Left lung (tissue), 10 donors: ENCODE data around the gene SLC11A2. TPM values are rescaled to one million over a fixed set of nuclear protein-coding genes. Genes with fewer than 3 reads are reported as not detected.
A peak's percentile ranks its signal among the peaks of the same experiment; 100 is the strongest.

Experiments
- ATAC-seq: fragments of 200-7000 bp; cut with Tn5 transposase; one replicate; pipeline ENCODE4 v1.9.1; 2020; ENCODE audit warnings: moderate library complexity
- DNase-seq, 4 donors: peaks; one replicate each; pipeline ENCODE4 v3.0.0-alpha.2; 2013 to 2020
- H3K27ac ChIP-seq, 2 donors: fragments of 200-600 bp; sonication (generic) in 1 of 2; one replicate each; pipeline versions ENCODE4 v1.5.0 to v1.8.0; 2020 to 2021
- H3K27me3 ChIP-seq, 2 donors: fragments of 200-600 bp; sonication (generic) in 1 of 2; one replicate each; pipeline versions ENCODE4 v1.5.0 to v1.8.0; 2020 to 2021
- H3K36me3 ChIP-seq, 2 donors: fragments of 200-600 bp; sonication (generic) in 1 of 2; one replicate each; pipeline versions ENCODE4 v1.5.0 to v1.8.0; 2020 to 2021
- H3K4me1 ChIP-seq, 2 donors: fragments of 200-600 bp; one replicate each; pipeline ENCODE4 v1.8.0; 2021
- H3K4me3 ChIP-seq, 2 donors: fragments of 200-600 bp; sonication (generic) in 1 of 2; one replicate each; pipeline versions ENCODE4 v1.5.0 to v1.8.0; 2020 to 2021; ENCODE audit warnings: mild to moderate bottlenecking in 1 of 2
- H3K9me3 ChIP-seq, 2 donors: fragments of 200-600 bp; sonication (generic) in 1 of 2; one replicate each; pipeline versions ENCODE4 v1.5.0 to v1.8.0; 2020 to 2021
- CTCF ChIP-seq, 2 donors: fragments of 200-600 bp; sonication (generic) in 1 of 2; IDR thresholded peaks; one replicate each; pipeline versions ENCODE4 v1.5.0 to v1.8.0; 2021; ENCODE audit warnings: antibody characterized with exemption in 2 of 2
- intact Hi-C, 2 donors: fragments of 100-400 bp; cut with DNase I; formaldehyde crosslinking; loops; one replicate each; pipeline versions ENCODE4 v1.11.2 to v1.14.2; 2022
- polyA plus RNA-seq, 6 donors: library from polyadenylated mRNA; unstranded; fragments of 120-200 nt; gene quantifications; one replicate each; pipeline ENCODE4 v1.2.1, GENCODE V29; 2013; ENCODE audit not compliant: insufficient read length in 6 of 6
- total RNA-seq, 2 donors: library from RNA; stranded (reverse); fragmentation: NEBNext Ultra II Directional; extraction: Animal tissue kit (Norgen Biotek cat#: 25700); gene quantifications; one replicate each; pipeline ENCODE4 v1.2.1, GENCODE V29; 2021
- donor health status: DM: no; HTN: yes; CAD: no.
- donor health status: DM: no; HTN: no; CAD: no.

SLC11A2 gene
- total and polyA plus RNA-seq, 8 donors = 47.9 to 120 (median 51.6) TPM

GRCh38 chr12:51056242-51056641 is 30.1 kb upstream of the SLC11A2 start:
- peak; percentile 78 for ATAC-seq
- Histone ChIP-seq H3K4me3 (no peak overlapping the region), H3K9me3 (no peaks in the 10 kb centered on the region), H3K27me3 (no peaks in the 10 kb centered on the region), H3K4me1 (peaks cover 0 to 10% of the 10 kb centered on the region in 2 donors), H3K36me3 (peaks cover 0 to 95% of the 10 kb centered on the region in 2 donors), H3K27ac (peak overlapping the region in 1 of 2 donors; percentile 5)
- TF ChIP-seq CTCF (IDR thresholded peaks at IDR 0.05) = no peak
- DNase-seq = peak in 1 of 4 donors; percentile 67
- intact Hi-C loops = no loop called here

GRCh38 chr12:51055060-51055459 is 28.9 kb upstream of the SLC11A2 start:
- no peaks in the 10 kb centered on the region for H3K9me3 ChIP-seq
- DNase-seq (no peak), ATAC-seq (peak; percentile 65)
- intact Hi-C loops = no loop called here
- H3K27me3 ChIP-seq = no peaks in the 10 kb centered on the region
- TF ChIP-seq CTCF (IDR thresholded peaks at IDR 0.05) = no peak
- peaks cover 0 to 95% of the 10 kb centered on the region in 2 donors for H3K36me3 ChIP-seq
- H3K4me1 ChIP-seq = peaks cover 0 to 22% of the 10 kb centered on the region in 2 donors
- H3K4me3 ChIP-seq = no peak overlapping the region
- H3K27ac ChIP-seq = no peak overlapping the region

- H3K36me3 ChIP-seq = peaks cover 0 to 65% of the 10 kb centered on the region in 2 donors
Observed at GRCh38 chr12:51051787-51052186, 25.6 kb upstream of the SLC11A2 start.

GRCh38 chr12:51049525-51049924 is 23.3 kb upstream of the SLC11A2 start:
- no peak for TF ChIP-seq CTCF (IDR thresholded peaks at IDR 0.05)
- H3K27ac ChIP-seq = peak overlapping the region in 1 of 2 donors; percentile 23
- H3K9me3 ChIP-seq = no peaks in the 10 kb centered on the region
- no peaks in the 10 kb centered on the region for H3K27me3 ChIP-seq
- ATAC-seq (no peak), DNase-seq (no peak)
- peaks cover 16 to 32% of the 10 kb centered on the region in 2 donors for H3K4me1 ChIP-seq
- intact Hi-C loops = no loop called here
- peak overlapping the region in 1 of 2 donors; percentile 85 for H3K4me3 ChIP-seq
- peaks cover 0 to 44% of the 10 kb centered on the region in 2 donors for H3K36me3 ChIP-seq

More at GRCh38 chr12:51051787-51052186, 25.6 kb upstream of the SLC11A2 start:
- DNase-seq (no peak), ATAC-seq (no peak)
- intact Hi-C loops = no loop called here
- Histone ChIP-seq H3K27ac (peak overlapping the region in 1 of 2 donors; percentile 36), H3K9me3 (no peaks in the 10 kb centered on the region), H3K27me3 (no peaks in the 10 kb centered on the region), H3K4me3 (no peak overlapping the region), H3K4me1 (peaks cover 16 to 41% of the 10 kb centered on the region in 2 donors)
- TF ChIP-seq CTCF (IDR thresholded peaks at IDR 0.05) = no peak

- Histone ChIP-seq H3K27me3 (no peaks in the 10 kb centered on the region), H3K4me3 (peak overlapping the region; percentile 76 to 85), H3K4me1 (peaks cover 16 to 32% of the 10 kb centered on the region in 2 donors), H3K36me3 (peaks cover 0 to 36% of the 10 kb centered on the region in 2 donors), H3K9me3 (no peaks in the 10 kb centered on the region), H3K27ac (peak overlapping the region; percentile 94 to 97)
- intact Hi-C loops = no loop called here
- ATAC-seq (peak; percentile 1), DNase-seq (no peak)
- no peak for TF ChIP-seq CTCF (IDR thresholded peaks at IDR 0.05)
Observed at GRCh38 chr12:51048661-51049251, 22.6 kb upstream of the SLC11A2 start.
